ENCODE data around the gene REG1A.

The REG1A gene

DNA sequence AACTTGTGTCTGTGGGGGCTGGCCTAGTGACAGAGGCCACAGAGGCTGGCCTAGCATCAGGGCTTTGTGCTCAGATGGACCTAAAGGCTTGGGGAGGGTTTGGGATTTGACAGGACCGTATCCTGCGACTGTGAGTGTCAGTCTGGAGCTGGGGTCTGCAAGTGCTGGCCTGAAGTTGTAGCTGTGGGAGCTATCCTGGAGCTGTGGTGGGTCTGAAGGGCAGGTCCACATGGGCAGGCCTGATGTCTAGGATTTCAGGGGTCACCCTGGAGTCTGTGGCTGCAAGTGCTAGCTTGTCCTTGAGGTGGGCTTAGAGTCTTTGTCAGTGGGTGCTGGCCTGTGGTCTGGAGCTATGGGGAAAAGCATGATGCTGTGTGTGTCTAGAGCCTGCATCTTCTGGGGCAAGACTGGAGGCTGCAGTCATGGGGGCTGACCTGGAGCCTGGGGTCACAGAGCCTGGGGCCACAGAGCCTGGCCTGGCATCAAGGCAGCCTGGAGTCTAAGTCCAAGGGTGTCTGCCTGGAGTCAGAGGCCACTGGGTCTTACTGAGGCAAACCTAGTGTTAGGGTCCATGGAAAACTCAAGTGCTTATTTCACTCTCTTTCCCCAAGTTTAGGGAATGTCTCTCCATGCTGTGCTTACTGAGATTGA is 35.7 kb downstream of the REG1A start:
- no peak for ATAC-seq
- TF ChIP-seq ZC3H10 (CRISPR knock-in tag; IDR thresholded peaks at IDR 0.05) = no peak
- TF ChIP-seq RARB (CRISPR knock-in tag; IDR thresholded peaks at IDR 0.05) = no peak
- no peak for TF ChIP-seq ZFP3 (CRISPR knock-in tag; IDR thresholded peaks at IDR 0.05)
- TF ChIP-seq OSR1 (CRISPR knock-in tag; IDR thresholded peaks at IDR 0.05) = no peak
- TF ChIP-seq PPARA (CRISPR knock-in tag; IDR thresholded peaks at IDR 0.05; ENCODE audit: borderline replicate concordance) = no peak
- TF ChIP-seq TCF4 (CRISPR knock-in tag; IDR thresholded peaks at IDR 0.05; ENCODE audit: borderline replicate concordance) = no peak
- no peak for TF ChIP-seq ZNF70 (CRISPR knock-in tag; IDR thresholded peaks at IDR 0.05)
- TF ChIP-seq ZNF565 (CRISPR knock-in tag; conservative IDR thresholded peaks at IDR 0.05; ENCODE audit: low read depth) = no peak
- no peak for TF ChIP-seq SNAI2 (CRISPR knock-in tag; IDR thresholded peaks at IDR 0.05)

DNA sequence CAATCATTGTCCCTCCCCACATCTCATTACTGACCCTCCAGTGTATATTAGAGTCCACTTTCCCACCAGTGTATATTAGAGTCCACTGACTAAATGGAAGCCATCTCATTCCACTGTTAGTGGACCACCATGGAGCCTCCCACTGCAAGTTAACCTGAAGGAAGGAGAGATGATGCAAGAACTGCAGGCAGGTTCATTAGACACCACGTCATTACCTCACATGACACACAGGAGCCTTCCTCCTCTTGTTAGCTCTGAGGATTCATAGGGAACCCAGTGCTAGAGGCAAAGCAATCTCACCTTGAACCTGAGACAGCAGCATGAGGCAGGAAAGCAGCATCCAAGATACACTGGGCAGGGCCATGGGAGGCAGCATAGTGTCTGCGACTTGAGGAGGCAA is 38.7 kb downstream of the REG1A start:
- ATAC-seq = no peak
- TF ChIP-seq ZFP3 (CRISPR knock-in tag; IDR thresholded peaks at IDR 0.05) (no peak), ESRRG (CRISPR knock-in tag; IDR thresholded peaks at IDR 0.05) (no peak)

DNA sequence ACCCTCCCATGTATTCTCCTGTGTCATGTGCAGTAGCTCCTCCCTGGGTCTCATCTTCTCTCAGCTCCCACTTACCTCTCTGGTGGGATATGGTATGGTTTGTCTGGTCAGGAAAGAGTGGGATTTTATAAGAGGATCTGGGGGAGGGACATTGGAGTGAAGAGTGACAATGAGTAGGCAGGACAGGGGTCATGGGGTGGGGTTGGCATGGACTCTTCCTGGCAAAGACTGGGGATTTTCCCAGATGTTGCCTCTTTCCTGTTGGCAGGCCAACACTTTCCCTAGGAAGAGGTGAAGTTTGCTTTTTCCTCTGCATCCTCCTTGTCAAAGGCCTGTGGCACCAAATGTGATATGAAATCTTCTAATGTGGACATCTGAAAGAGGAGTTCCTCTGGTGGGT is 39.4 kb downstream of the REG1A start, which contains the start of gene REG3A:
REG3A (minus strand) TSS at position 101 of the 400 bp plus-strand sequence. CDS start 348 bp downstream, outside the sequence.
- ATAC-seq = no peak
- TF ChIP-seq ZFP3 (CRISPR knock-in tag; IDR thresholded peaks at IDR 0.05) (no peak), ZFP30 (CRISPR knock-in tag; IDR thresholded peaks at IDR 0.05) (no peak), ESRRG (CRISPR knock-in tag; IDR thresholded peaks at IDR 0.05) (no peak), ZNF70 (CRISPR knock-in tag; IDR thresholded peaks at IDR 0.05) (no peak), ZC3H10 (CRISPR knock-in tag; IDR thresholded peaks at IDR 0.05) (no peak), RARB (CRISPR knock-in tag; IDR thresholded peaks at IDR 0.05) (no peak), BACH2 (CRISPR knock-in tag; IDR thresholded peaks at IDR 0.05; ENCODE audit: borderline replicate concordance) (no peak), ZNF565 (CRISPR knock-in tag; conservative IDR thresholded peaks at IDR 0.05; ENCODE audit: low read depth) (no peak), ARNTL (CRISPR knock-in tag; IDR thresholded peaks at IDR 0.05; ENCODE audit: borderline replicate concordance, low read depth) (no peak), GLIS3 (CRISPR knock-in tag; IDR thresholded peaks at IDR 0.05) (no peak), OSR1 (CRISPR knock-in tag; IDR thresholded peaks at IDR 0.05) (no peak), TOX (CRISPR knock-in tag; IDR thresholded peaks at IDR 0.05; ENCODE audit: borderline replicate concordance) (no peak)
- TF ChIP-seq, protein P1, sequence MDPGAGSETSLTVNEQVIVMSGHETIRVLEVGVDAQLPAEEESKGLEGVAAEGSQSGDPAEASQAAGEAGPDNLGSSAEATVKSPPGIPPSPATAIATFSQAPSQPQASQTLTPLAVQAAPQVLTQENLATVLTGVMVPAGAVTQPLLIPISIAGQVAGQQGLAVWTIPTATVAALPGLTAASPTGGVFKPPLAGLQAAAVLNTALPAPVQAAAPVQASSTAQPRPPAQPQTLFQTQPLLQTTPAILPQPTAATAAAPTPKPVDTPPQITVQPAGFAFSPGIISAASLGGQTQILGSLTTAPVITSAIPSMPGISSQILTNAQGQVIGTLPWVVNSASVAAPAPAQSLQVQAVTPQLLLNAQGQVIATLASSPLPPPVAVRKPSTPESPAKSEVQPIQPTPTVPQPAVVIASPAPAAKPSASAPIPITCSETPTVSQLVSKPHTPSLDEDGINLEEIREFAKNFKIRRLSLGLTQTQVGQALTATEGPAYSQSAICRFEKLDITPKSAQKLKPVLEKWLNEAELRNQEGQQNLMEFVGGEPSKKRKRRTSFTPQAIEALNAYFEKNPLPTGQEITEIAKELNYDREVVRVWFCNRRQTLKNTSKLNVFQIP (CRISPR knock-in tag; IDR thresholded peaks at IDR 0.05; ENCODE audit: borderline replicate concordance, low read depth) = no peak
- TF ChIP-seq, protein P2, sequence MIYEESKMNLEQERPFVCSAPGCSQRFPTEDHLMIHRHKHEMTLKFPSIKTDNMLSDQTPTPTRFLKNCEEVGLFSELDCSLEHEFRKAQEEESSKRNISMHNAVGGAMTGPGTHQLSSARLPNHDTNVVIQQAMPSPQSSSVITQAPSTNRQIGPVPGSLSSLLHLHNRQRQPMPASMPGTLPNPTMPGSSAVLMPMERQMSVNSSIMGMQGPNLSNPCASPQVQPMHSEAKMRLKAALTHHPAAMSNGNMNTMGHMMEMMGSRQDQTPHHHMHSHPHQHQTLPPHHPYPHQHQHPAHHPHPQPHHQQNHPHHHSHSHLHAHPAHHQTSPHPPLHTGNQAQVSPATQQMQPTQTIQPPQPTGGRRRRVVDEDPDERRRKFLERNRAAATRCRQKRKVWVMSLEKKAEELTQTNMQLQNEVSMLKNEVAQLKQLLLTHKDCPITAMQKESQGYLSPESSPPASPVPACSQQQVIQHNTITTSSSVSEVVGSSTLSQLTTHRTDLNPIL (CRISPR knock-in tag; IDR thresholded peaks at IDR 0.05; ENCODE audit: low read depth) = no peak

DNA sequence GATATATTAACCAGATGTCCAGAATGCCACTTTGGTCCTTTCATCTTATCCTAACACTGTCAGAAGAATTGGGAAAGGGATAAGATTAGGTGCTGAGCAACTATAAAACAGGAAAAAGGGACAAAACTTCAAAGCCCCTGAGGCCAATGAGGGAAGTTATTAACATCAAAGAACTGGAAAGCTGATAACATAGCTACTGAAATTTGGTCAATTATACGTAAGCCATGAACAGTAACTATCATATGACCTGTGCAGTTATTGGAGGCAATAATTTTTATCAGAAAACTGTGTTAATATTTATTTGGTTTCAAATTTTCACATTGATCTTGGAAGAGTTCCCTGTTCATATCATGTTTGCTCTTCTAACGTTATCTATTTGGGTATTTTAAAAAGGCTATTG is 41.8 kb downstream of the REG1A start:
- no peak for TF ChIP-seq ESRRG (CRISPR knock-in tag; IDR thresholded peaks at IDR 0.05)
- no peak for TF ChIP-seq TOX (CRISPR knock-in tag; IDR thresholded peaks at IDR 0.05; ENCODE audit: borderline replicate concordance)
- TF ChIP-seq RARB (CRISPR knock-in tag; IDR thresholded peaks at IDR 0.05) = no peak
- TF ChIP-seq OSR1 (CRISPR knock-in tag; IDR thresholded peaks at IDR 0.05) = no peak
- TF ChIP-seq, protein P3, sequence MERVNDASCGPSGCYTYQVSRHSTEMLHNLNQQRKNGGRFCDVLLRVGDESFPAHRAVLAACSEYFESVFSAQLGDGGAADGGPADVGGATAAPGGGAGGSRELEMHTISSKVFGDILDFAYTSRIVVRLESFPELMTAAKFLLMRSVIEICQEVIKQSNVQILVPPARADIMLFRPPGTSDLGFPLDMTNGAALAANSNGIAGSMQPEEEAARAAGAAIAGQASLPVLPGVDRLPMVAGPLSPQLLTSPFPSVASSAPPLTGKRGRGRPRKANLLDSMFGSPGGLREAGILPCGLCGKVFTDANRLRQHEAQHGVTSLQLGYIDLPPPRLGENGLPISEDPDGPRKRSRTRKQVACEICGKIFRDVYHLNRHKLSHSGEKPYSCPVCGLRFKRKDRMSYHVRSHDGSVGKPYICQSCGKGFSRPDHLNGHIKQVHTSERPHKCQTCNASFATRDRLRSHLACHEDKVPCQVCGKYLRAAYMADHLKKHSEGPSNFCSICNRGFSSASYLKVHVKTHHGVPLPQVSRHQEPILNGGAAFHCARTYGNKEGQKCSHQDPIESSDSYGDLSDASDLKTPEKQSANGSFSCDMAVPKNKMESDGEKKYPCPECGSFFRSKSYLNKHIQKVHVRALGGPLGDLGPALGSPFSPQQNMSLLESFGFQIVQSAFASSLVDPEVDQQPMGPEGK (CRISPR knock-in tag; IDR thresholded peaks at IDR 0.05; ENCODE audit: borderline replicate concordance) = no peak
- TF ChIP-seq ZNF565 (CRISPR knock-in tag; conservative IDR thresholded peaks at IDR 0.05; ENCODE audit: low read depth) = no peak
- TF ChIP-seq ISL1 (CRISPR knock-in tag; IDR thresholded peaks at IDR 0.05) = no peak
- TF ChIP-seq TCF4 (CRISPR knock-in tag; IDR thresholded peaks at IDR 0.05; ENCODE audit: borderline replicate concordance) = no peak
- TF ChIP-seq, protein P1 (CRISPR knock-in tag; IDR thresholded peaks at IDR 0.05; ENCODE audit: borderline replicate concordance, low read depth) = no peak
- no peak for ATAC-seq

Measured in SK-N-SH treated with all-trans-retinoic acid at 6 μM for 48 hours (cell line).